IMR-90 (cell line): ENCODE measurements around the gene ZMIZ2. TPM values are rescaled to one million over a fixed set of nuclear protein-coding genes. Genes with fewer than 3 reads are reported as not detected.

Experiments used
- ATAC-seq: fragments of 200-7000 bp; cut with Tn5 transposase; 2 replicates; pipeline ENCODE4 v1.9.1; 2020; ENCODE audit warnings: low read depth, mild to moderate bottlenecking, moderate library complexity
- BruUV-seq: library from RNA; stranded (reverse); fragments of 400-500 nt; replicated peaks from 2 replicates; lab custom pipeline; 2021; lab: Mats Ljungman, UMichigan
- CTCF ChIA-PET: fragments of 300-600 bp; formaldehyde crosslinking; extraction: SDS; loops from one replicate; lab custom pipeline; 2021; ENCODE audit warnings: antibody characterized with exemption; lab: Yijun Ruan, JAX
- POLR2A ChIA-PET: fragments of 300-600 bp; sonication (Branson Sonifier 250); formaldehyde crosslinking; loops from one replicate; lab custom pipeline; 2022; ENCODE audit warnings: antibody characterized with exemption; ENCODE audit not compliant: unreplicated experiment; lab: Charles Lee
- DNase-seq: peaks from one replicate; pipeline ENCODE4 v3.0.0; 2013
- H2AFZ ChIP-seq: replicated peaks from 2 replicates; pipeline ENCODE3; 2013; ENCODE audit warnings: low read length, mild to moderate bottlenecking; ENCODE audit not compliant: poor library complexity
- H2AK5ac ChIP-seq: 2 replicates; pipeline ENCODE4 v1.6.1; 2013; ENCODE audit warnings: low read depth, low read length, inconsistent platforms
- H2AK9ac ChIP-seq: replicated peaks from 2 replicates; pipeline ENCODE3; 2013; ENCODE audit warnings: mild to moderate bottlenecking, low read depth, low read length, moderate library complexity; ENCODE audit not compliant: poor library complexity
- H2BK120ac ChIP-seq: 2 replicates; pipeline ENCODE4 v1.6.1; 2013; ENCODE audit warnings: low read depth, low read length, inconsistent platforms
- H2BK15ac ChIP-seq: 3 replicates; pipeline ENCODE4 v1.6.1; 2013; ENCODE audit warnings: low read depth, low read length, inconsistent platforms
- H2BK20ac ChIP-seq: 2 replicates; pipeline ENCODE4 v1.6.1; 2013; ENCODE audit warnings: low read depth, mild to moderate bottlenecking, inconsistent platforms, low read length, moderate library complexity
- H2BK5ac ChIP-seq: 2 replicates; pipeline ENCODE4 v1.6.1; 2013; ENCODE audit warnings: mild to moderate bottlenecking, low read depth, low read length, inconsistent platforms; ENCODE audit not compliant: poor library complexity, severe bottlenecking
- H3K14ac ChIP-seq: replicated peaks from 2 replicates; pipeline ENCODE4 v1.6.1; 2013; ENCODE audit warnings: low read depth, low read length, inconsistent platforms
- H3K18ac ChIP-seq: 2 replicates; pipeline ENCODE4 v1.6.1; 2013; ENCODE audit warnings: low read depth, low read length, control low read depth
- H3K23ac ChIP-seq: 2 replicates; pipeline ENCODE4 v1.6.1; 2013; ENCODE audit warnings: low read depth, low read length, inconsistent platforms
- H3K27ac ChIP-seq: 2 replicates; pipeline ENCODE4 v1.5.1; 2013; ENCODE audit warnings: mild to moderate bottlenecking, control low read depth, low read length; ENCODE audit not compliant: insufficient read depth
- H3K27me3 ChIP-seq: 2 replicates; pipeline ENCODE4 v1.6.1; 2013; ENCODE audit warnings: low read length; ENCODE audit not compliant: control insufficient read depth, insufficient read depth
- H3K36me3 ChIP-seq: 2 replicates; pipeline ENCODE4 v1.6.1; 2013; ENCODE audit warnings: low read length, mixed read lengths; ENCODE audit not compliant: control insufficient read depth, insufficient read depth
- H3K4ac ChIP-seq: 2 replicates; pipeline ENCODE4 v1.6.1; 2013; ENCODE audit warnings: low read depth, low read length, inconsistent platforms
- H3K4me1 ChIP-seq: 2 replicates; pipeline ENCODE4 v1.6.1; 2013; ENCODE audit warnings: low read length, mixed read lengths; ENCODE audit not compliant: control insufficient read depth, insufficient read depth
- H3K4me2 ChIP-seq: 2 replicates; pipeline ENCODE4 v1.6.1; 2013; ENCODE audit warnings: low read depth, mild to moderate bottlenecking, control low read depth, low read length, moderate library complexity
- H3K4me3 ChIP-seq: 2 replicates; pipeline ENCODE4 v1.5.1; 2013; ENCODE audit warnings: low read depth, mild to moderate bottlenecking, control low read depth, low read length, moderate library complexity; ENCODE audit not compliant: insufficient read depth
- H3K56ac ChIP-seq: 2 replicates; pipeline ENCODE4 v1.6.1; 2013; ENCODE audit warnings: low read length, inconsistent platforms; ENCODE audit not compliant: insufficient read depth; ENCODE audit errors: extremely low read depth
- H3K79me1 ChIP-seq, 2 experiments: 2 replicates each; pipeline ENCODE4 v1.6.1; 2013; ENCODE audit warnings: low read length in 2 of 2, inconsistent platforms in 1 of 2, low read depth in 1 of 2
- H3K9ac ChIP-seq: 2 replicates; pipeline ENCODE4 v1.6.1; 2013; ENCODE audit warnings: low read depth, low read length, control low read depth
- H3K9me1 ChIP-seq: 2 replicates; pipeline ENCODE4 v1.6.1; 2013; ENCODE audit warnings: low read length, inconsistent platforms; ENCODE audit not compliant: insufficient read depth
- H3K9me3 ChIP-seq: 2 replicates; pipeline ENCODE4 v1.6.1; 2013; ENCODE audit warnings: low read length; ENCODE audit not compliant: control insufficient read depth, insufficient read depth
- H4K20me1 ChIP-seq: 2 replicates; pipeline ENCODE4 v1.6.1; 2013; ENCODE audit warnings: low read length, inconsistent platforms; ENCODE audit not compliant: insufficient read depth
- H4K5ac ChIP-seq: 2 replicates; pipeline ENCODE4 v1.6.1; 2013; ENCODE audit warnings: mild to moderate bottlenecking, low read depth, low read length, control low read depth
- H4K8ac ChIP-seq, 2 experiments: 2 replicates each; pipeline ENCODE4 v1.6.1; 2013; ENCODE audit warnings: low read depth in 2 of 2, low read length in 2 of 2, control low read depth in 1 of 2, inconsistent platforms in 1 of 2
- H4K91ac ChIP-seq: 2 replicates; pipeline ENCODE4 v1.6.1; 2013; ENCODE audit warnings: low read depth, low read length, inconsistent platforms; ENCODE audit not compliant: insufficient read depth
- CHD1 ChIP-seq: IDR thresholded peaks from 2 replicates; pipeline ENCODE4 v1.6.1; 2012; ENCODE audit warnings: low read depth, low read length, improper control_type of control experiment
- CTCF ChIP-seq: conservative IDR thresholded peaks from 2 replicates; pipeline ENCODE4 v1.5.1; 2012; ENCODE audit warnings: mild to moderate bottlenecking, low read depth, low read length, improper control_type of control experiment
- FOS ChIP-seq: fragments of 150-350 bp; IDR thresholded peaks from 2 replicates; pipeline ENCODE4 v1.6.1; 2016; ENCODE audit warnings: low read depth, low read length
- MAFK ChIP-seq: IDR thresholded peaks from 2 replicates; pipeline ENCODE4 v1.6.1; 2012; ENCODE audit warnings: low read depth, low read length, improper control_type of control experiment
- MXI1 ChIP-seq: IDR thresholded peaks from 2 replicates; pipeline ENCODE4 v1.6.1; 2012; ENCODE audit warnings: low read depth, mild to moderate bottlenecking, low read length, moderate library complexity, borderline replicate concordance
- NFE2L2 ChIP-seq: fragments of 150-350 bp; IDR thresholded peaks from 2 replicates; pipeline ENCODE4 v1.6.1; 2016; ENCODE audit warnings: low read depth, mild to moderate bottlenecking, low read length
- POLR2A ChIP-seq: IDR thresholded peaks from 2 replicates; pipeline ENCODE4 v1.6.1; 2012; ENCODE audit warnings: mild to moderate bottlenecking, low read depth, low read length
- RAD21 ChIP-seq: IDR thresholded peaks from 2 replicates; pipeline ENCODE4 v1.6.1; 2012; ENCODE audit warnings: low read length, improper control_type of control experiment
- RCOR1 ChIP-seq: IDR thresholded peaks from 2 replicates; pipeline ENCODE4 v1.6.1; 2012; ENCODE audit warnings: mild to moderate bottlenecking, low read length, improper control_type of control experiment; ENCODE audit not compliant: insufficient replicate concordance
- SMC3 ChIP-seq: fragments of 150-350 bp; IDR thresholded peaks from 2 replicates; pipeline ENCODE4 v1.6.1; 2016; ENCODE audit warnings: low read depth, mild to moderate bottlenecking, antibody characterized with exemption, low read length, moderate library complexity
- WGBS, 2 experiments: methylation state at CpG; one replicate each; pipeline versions ENCODE4 v1.1.5 to v1.1.7; 2013; ENCODE audit warnings: missing lambda C conversion rate in 2 of 2; ENCODE audit not compliant: insufficient read length in 1 of 2; ENCODE audit errors: extremely low coverage in 2 of 2; 5-methylcytosine and 5-hydroxymethylcytosine counted together
- dilution Hi-C: fragments of 300-500 bp; cut with HindIII; formaldehyde crosslinking; loops from one replicate; pipeline ENCODE4 v1.14.3; 2018; ENCODE audit warnings: low sequenced_read_pairs; ENCODE audit not compliant: unreplicated experiment
- in situ Hi-C: fragments of 300-500 bp; cut with MboI; formaldehyde crosslinking; loops from 3 replicates; pipeline ENCODE4 v1.14.3; 2019; ENCODE audit warnings: low sequenced_read_pairs, inconsistent platforms, mixed read lengths
- intact Hi-C: fragments of 100-400 bp; cut with micrococcal nuclease; formaldehyde crosslinking; loops from 2 replicates; pipeline ENCODE4 v1.10.0; 2022
- polyA plus RNA-seq, 3 experiments: library from polyadenylated mRNA; depleted of rRNA; stranded (reverse); fragments of >200 nt; gene quantifications; 2 replicates each; pipeline ENCODE4 v1.2.3, GENCODE V29; 2012; ENCODE audit warnings: low replicate concordance in 1 of 3
- total RNA-seq: library from RNA; depleted of rRNA; stranded (reverse); fragments of >200 nt; gene quantifications from 2 replicates; pipeline ENCODE4 v1.2.3, GENCODE V29; 2012

The ZMIZ2 gene
- total and polyA plus RNA-seq, 2 of the 4 experiments (the other 2 are of a cell fraction) = 3.0 to 24.0 TPM

- Histone ChIP-seq H2BK5ac (no peak overlapping the region), H3K4me3 (no peak overlapping the region), H3K9me3 (peaks cover 3% of the 10 kb centered on the region), H3K27me3 (no peaks in the 10 kb centered on the region), H3K4me1 (peaks cover 3% of the 10 kb centered on the region), H2AFZ (no peak overlapping the region), H3K79me1 (no peaks in the 10 kb centered on the region), H2AK9ac (no peak overlapping the region), H3K23ac (no peak overlapping the region), H4K91ac (no peak overlapping the region), H3K14ac (no peak overlapping the region), H4K20me1 (no peaks in the 10 kb centered on the region), H3K56ac (no peak overlapping the region), H3K9ac (no peak overlapping the region), H2BK120ac (no peak overlapping the region), H3K36me3 (no peaks in the 10 kb centered on the region), H4K8ac (no peak overlapping the region), H3K4ac (no peak overlapping the region), H3K9me1 (peaks cover 7% of the 10 kb centered on the region; the same call in 1 of the 2 replicates), H4K5ac (no peak overlapping the region), H3K27ac (no peak overlapping the region), H2AK5ac (no peak overlapping the region), H2BK15ac (no peak overlapping the region), H3K4me2 (no peak overlapping the region), H3K18ac (no peak overlapping the region), H2BK20ac (no peak overlapping the region)
- WGBS, 2 experiments = no CpG with 5 or more reads among the region's 3 CpGs
- no peak for DNase-seq
- in situ Hi-C loops (no loop called here), dilution Hi-C loops (no loop called here), intact Hi-C loops (no loop called here)
- POLR2A ChIA-PET = no interaction called here
- TF ChIP-seq POLR2A (no peak), SMC3 (no peak), MXI1 (no peak), FOS (no peak), RAD21 (no peak), CHD1 (no peak), CTCF (no peak), MAFK (no peak), NFE2L2 (no peak), RCOR1 (no peak)
- no peak for ATAC-seq
- no TSS peak for BruUV-seq
- CTCF ChIA-PET = no interaction called here
Measured at GRCh38 chr7:44716205-44716604, 32.4 kb upstream of the ZMIZ2 start.
